Progenitor cell of endocrine pancreas (in vitro differentiated cells): ENCODE data around the gene GABRR2. TPM values are rescaled to one million over a fixed set of nuclear protein-coding genes. Genes with fewer than 3 reads are reported as not detected.

ENCODE experiments used
- DNase-seq: peaks from one replicate; pipeline ENCODE4 v3.0.0; 2021; ENCODE audit warnings: low spot score; ENCODE audit not compliant: unreplicated experiment
- H3K27ac Mint-ChIP-seq: 2 replicates; pipeline ENCODE4 v1.8.0; 2021; ENCODE audit warnings: mild to moderate bottlenecking, moderate library complexity, mixed read lengths
- H3K27me3 Mint-ChIP-seq: 2 replicates; pipeline ENCODE4 v1.8.0; 2021; ENCODE audit warnings: mixed read lengths
- H3K36me3 Mint-ChIP-seq: 2 replicates; pipeline ENCODE4 v1.8.0; 2022; ENCODE audit warnings: mixed read lengths; ENCODE audit not compliant: insufficient read depth
- H3K4me1 Mint-ChIP-seq: 2 replicates; pipeline ENCODE4 v1.8.0; 2021; ENCODE audit warnings: low read depth, mixed read lengths
- H3K4me3 Mint-ChIP-seq: 2 replicates; pipeline ENCODE4 v1.8.0; 2021; ENCODE audit warnings: low read depth, mild to moderate bottlenecking, moderate library complexity, mixed read lengths
- H3K9me3 Mint-ChIP-seq: 2 replicates; pipeline ENCODE4 v1.8.0; 2021; ENCODE audit warnings: low read depth, mixed read lengths
- total RNA-seq: library from RNA; stranded (reverse); gene quantifications from 2 replicates; pipeline ENCODE4 v1.2.1, GENCODE V29; 2021
- TF ChIP-seq, protein P1 (sequence below): fragments of 200-600 bp; sonication (generic); IDR thresholded peaks from one replicate; pipeline ENCODE4 v1.5.0; 2021; ENCODE audit warnings: antibody characterized with exemption, mild to moderate bottlenecking; ENCODE audit not compliant: unreplicated experiment

GABRR2 gene
- total RNA-seq, 1 donor from 2014 or later: 0.53 TPM

GRCh38 chr6:89352278-89353117 is 37.4 kb upstream of the GABRR2 start, which contains the start of gene UBE2J1:
UBE2J1 (minus strand) TSS chr6:89352722; CDS start chr6:89352569, 153 bp downstream.
- Mint-ChIP-seq H3K36me3 (peaks cover 2% of the 10 kb centered on the region), H3K27ac (peak within 1 kb of the TSS; percentile 98), H3K27me3 (no peaks in the 10 kb centered on the region), H3K4me1 (peaks cover 36% of the 10 kb centered on the region), H3K9me3 (no peaks in the 10 kb centered on the region), H3K4me3 (peak within 1 kb of the TSS; percentile 89)
- peak; percentile 84 for DNase-seq
- TF ChIP-seq, protein P1, sequence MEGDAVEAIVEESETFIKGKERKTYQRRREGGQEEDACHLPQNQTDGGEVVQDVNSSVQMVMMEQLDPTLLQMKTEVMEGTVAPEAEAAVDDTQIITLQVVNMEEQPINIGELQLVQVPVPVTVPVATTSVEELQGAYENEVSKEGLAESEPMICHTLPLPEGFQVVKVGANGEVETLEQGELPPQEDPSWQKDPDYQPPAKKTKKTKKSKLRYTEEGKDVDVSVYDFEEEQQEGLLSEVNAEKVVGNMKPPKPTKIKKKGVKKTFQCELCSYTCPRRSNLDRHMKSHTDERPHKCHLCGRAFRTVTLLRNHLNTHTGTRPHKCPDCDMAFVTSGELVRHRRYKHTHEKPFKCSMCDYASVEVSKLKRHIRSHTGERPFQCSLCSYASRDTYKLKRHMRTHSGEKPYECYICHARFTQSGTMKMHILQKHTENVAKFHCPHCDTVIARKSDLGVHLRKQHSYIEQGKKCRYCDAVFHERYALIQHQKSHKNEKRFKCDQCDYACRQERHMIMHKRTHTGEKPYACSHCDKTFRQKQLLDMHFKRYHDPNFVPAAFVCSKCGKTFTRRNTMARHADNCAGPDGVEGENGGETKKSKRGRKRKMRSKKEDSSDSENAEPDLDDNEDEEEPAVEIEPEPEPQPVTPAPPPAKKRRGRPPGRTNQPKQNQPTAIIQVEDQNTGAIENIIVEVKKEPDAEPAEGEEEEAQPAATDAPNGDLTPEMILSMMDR: no peak

GRCh38 chr6:89351671-89352277 is 36.7 kb upstream of the GABRR2 start:
- peak overlapping the region; percentile 89 for H3K4me3 Mint-ChIP-seq
- H3K9me3 Mint-ChIP-seq: no peaks in the 10 kb centered on the region
- H3K27ac Mint-ChIP-seq: peak overlapping the region; percentile 98
- H3K36me3 Mint-ChIP-seq: peaks cover 2% of the 10 kb centered on the region
- no peaks in the 10 kb centered on the region for H3K27me3 Mint-ChIP-seq
- DNase-seq: no peak
- TF ChIP-seq, protein P1: no peak
- H3K4me1 Mint-ChIP-seq: peaks cover 38% of the 10 kb centered on the region

GRCh38 chr6:89350281-89350966 is 35.3 kb upstream of the GABRR2 start:
- TF ChIP-seq, protein P1: no peak
- H3K27ac Mint-ChIP-seq: peak overlapping the region; percentile 57
- DNase-seq: no peak
- peaks cover 41% of the 10 kb centered on the region for H3K4me1 Mint-ChIP-seq
- H3K9me3 Mint-ChIP-seq: no peaks in the 10 kb centered on the region
- peak overlapping the region; percentile 89 for H3K4me3 Mint-ChIP-seq
- H3K36me3 Mint-ChIP-seq: peaks cover 2% of the 10 kb centered on the region
- H3K27me3 Mint-ChIP-seq: no peaks in the 10 kb centered on the region

DNA sequence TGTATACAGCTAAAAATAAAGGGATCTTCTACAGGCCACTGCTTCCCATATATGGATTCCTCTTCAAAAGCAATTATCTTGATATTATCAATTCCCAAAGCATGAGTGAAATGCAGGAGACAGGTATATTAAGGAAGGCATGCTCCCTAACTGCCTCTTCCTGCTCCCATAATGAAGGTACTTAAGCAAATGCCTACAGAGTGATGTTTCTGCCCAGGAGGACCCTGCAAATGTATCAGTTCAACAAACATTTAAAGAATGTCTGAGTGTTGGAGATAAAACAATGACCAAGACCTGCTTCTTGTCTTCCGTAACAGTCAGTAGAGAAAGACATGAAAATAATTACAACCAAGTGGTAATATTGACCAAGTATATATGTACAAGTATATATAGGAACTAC is 33.3 kb upstream of the GABRR2 start:
- Mint-ChIP-seq H3K27me3 (no peaks in the 10 kb centered on the region), H3K27ac (peak overlapping the region; percentile 17), H3K4me3 (no peak overlapping the region), H3K36me3 (peaks cover 2% of the 10 kb centered on the region), H3K4me1 (peaks cover 42% of the 10 kb centered on the region), H3K9me3 (no peaks in the 10 kb centered on the region)
- TF ChIP-seq, protein P1: no peak
- DNase-seq: no peak

DNA sequence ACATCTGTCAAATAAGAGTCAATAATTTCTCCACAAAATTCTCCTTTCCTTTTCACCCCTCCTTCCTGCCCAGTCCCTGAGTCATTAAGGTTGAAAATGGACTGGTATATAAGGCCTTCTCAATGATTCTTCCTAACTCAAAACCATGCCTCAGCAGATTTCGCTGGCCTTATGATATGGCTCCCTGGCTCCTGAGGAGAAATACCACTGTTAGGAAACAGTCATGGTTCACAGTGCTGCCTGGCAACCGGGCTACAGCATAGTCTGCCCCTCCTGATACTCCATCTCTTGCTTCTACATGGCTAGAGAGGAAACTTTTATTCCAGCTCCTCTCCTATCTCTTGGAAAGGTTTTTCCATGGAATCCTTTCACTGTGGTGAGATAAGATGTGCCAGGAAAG is 32.7 kb upstream of the GABRR2 start:
- Mint-ChIP-seq H3K36me3 (peaks cover 2% of the 10 kb centered on the region), H3K4me3 (no peak overlapping the region), H3K9me3 (no peaks in the 10 kb centered on the region), H3K4me1 (peaks cover 42% of the 10 kb centered on the region), H3K27ac (no peak overlapping the region), H3K27me3 (no peaks in the 10 kb centered on the region)
- DNase-seq: no peak
- TF ChIP-seq, protein P1: no peak
